DMS114 treated with DMSO at 0.1 percent for 48 hours (cell line): ENCODE measurements around the gene APBA2.
"Not testable (repeated sequence)": the region's sequence is repeated elsewhere in the genome, so short reads cannot be mapped to it uniquely, and the experiment has no call there.

Experiments used
- DNase-seq: peaks from one replicate; lab custom pipeline; 2025; ENCODE audit not compliant: unreplicated experiment; lab: John Stamatoyannopoulos, UW

The APBA2 gene

DNA sequence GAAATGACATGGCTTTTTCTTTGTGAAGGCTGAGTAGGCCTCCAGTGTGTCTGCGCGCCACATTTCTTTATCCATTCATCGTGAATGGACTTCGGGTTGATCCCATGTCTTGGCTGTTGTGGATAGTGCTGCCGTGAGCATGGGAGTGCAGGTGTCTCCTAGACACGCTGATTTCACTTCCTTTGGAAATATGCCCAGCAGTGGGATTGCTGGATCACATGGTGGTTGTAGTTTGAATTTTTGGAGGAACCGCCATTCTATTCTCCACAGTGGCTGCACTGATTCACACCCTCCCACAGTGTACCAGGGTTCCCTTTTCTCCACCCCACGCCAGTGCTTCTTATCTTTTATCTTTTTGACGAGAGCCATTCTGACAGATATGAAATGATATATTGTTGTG lies 212.2 kb downstream of the APBA2 start:
- DNase-seq, result no peak

DNA sequence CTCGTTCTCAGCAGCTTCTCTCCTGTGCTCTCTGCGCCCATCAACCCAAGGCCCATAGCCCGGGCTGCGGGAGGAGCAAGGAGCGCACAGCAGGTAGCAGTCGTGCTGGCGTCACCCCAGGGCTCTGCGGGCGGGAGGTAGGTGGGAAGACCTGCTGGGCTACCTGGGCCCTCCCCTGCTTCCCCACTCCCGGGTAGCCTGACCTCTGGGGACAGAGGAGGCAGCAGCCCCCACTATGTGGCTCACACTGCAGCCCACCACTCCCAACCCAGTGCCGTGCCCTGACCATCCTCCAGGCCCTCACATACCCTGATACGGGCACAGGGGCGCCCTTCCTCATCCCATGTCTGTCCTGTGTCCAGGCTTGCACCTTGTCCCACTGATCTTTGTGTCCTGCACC lies 212.9 kb downstream of the APBA2 start:
- DNase-seq, result no peak

DNA sequence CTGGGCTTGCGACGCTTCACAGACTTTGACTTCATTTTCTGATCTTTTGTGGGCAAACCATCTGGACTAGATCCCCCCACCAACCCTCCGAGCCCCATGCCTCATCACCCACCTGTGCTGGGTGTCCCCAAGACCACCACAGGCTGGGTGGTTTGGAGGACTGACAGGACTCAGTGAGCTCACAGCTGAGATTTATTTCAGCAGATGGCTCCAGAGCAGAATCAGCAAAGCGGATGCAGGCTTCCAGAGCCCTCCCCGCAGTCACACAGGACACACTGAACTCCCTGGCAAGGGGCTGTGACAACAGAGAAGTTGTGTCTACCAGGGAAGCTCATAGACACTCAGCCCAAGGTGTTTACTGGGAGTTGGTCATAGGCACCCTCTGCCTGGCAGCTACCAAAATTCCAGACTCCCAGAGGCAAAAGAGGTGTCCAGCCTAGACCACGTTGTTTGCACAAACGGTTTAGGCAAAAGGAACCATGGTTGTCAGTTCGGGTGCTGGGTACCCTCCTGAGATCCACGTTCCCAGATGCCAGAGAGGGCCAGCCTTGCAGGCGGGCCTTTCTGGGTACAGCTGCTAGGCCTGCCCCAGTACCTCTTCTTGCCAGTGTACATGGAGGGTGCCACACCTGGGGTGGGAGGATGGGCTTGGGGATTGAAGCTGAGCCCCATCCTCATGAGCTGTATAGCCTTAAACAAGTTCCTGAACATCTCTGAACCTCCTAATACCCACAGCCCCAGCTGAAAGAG lies 213.5 kb downstream of the APBA2 start:
- no peak for DNase-seq

DNA sequence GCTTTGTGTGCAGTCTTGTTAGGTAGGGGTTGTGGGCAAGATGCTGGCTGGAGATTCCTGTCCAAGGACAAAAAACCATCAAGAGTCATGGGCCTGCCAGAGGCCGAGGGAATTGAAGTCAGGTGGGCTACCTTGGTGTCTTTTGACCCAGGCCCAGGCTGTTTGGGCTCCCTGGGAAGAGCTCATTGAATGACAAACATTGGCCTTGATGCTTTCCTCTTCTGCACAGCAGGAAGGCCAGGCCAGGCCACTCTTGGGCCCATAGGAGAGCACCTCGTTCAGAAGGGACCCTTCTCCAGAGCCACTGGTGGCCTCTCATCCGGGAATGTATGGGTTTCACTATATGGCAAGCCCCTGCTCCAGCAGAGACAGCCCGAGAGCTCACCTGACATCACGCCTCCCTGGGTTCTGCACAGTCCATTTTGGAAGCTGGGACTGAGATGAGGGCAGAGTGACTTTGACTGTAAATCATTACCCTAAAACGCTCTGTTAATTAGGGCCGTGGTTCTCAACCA lies 214.8 kb downstream of the APBA2 start:
- no peak for DNase-seq

DNA sequence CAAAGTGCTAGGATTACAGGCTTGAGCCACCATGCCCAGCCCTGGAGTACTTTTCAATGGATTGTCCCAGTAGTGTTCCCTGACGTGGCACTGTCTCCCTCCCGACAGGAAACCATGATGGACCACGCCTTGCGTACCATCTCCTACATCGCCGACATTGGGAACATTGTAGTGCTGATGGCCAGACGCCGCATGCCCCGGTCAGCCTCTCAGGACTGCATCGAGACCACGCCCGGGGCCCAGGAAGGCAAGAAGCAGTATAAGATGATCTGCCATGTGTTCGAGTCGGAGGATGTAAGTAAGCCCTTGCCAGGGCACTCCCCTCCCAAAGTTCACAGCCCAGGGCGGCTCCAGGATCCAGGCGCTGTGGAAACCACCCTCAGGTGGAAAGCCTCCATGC lies 215.7 kb downstream of the APBA2 start:
- no peak for DNase-seq

DNA sequence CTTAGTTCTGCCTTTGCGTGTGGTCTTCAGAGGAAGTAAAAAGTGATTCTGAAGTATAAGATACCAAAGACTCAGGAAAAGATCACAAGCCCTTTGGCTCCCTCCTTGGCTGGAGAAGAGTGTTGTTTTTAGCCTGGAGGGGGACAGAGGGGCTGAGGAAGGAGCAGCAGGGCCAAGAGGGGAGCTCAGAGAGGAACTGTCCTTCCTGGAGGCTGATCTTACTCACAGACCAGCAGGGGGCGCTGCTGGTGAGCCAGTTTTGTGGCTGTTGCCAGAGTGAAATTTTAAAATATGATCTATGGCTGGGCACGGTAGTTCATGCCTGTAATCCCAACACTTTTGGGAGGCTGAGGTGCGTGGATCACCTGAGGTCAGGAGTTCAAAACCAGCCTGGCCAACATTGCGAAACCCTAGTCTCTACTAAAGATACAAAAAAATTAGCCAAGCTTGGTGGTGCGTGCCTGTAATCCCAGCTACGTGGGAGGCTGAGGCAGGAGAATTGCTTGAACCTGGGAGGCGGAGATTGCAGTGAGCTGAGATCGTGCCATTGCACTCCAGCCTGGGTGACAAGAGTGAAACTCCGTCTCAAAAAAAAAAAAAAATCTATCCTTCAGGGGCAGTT lies 216.5 kb downstream of the APBA2 start:
- DNase-seq, result not testable (repeated sequence)

DNA sequence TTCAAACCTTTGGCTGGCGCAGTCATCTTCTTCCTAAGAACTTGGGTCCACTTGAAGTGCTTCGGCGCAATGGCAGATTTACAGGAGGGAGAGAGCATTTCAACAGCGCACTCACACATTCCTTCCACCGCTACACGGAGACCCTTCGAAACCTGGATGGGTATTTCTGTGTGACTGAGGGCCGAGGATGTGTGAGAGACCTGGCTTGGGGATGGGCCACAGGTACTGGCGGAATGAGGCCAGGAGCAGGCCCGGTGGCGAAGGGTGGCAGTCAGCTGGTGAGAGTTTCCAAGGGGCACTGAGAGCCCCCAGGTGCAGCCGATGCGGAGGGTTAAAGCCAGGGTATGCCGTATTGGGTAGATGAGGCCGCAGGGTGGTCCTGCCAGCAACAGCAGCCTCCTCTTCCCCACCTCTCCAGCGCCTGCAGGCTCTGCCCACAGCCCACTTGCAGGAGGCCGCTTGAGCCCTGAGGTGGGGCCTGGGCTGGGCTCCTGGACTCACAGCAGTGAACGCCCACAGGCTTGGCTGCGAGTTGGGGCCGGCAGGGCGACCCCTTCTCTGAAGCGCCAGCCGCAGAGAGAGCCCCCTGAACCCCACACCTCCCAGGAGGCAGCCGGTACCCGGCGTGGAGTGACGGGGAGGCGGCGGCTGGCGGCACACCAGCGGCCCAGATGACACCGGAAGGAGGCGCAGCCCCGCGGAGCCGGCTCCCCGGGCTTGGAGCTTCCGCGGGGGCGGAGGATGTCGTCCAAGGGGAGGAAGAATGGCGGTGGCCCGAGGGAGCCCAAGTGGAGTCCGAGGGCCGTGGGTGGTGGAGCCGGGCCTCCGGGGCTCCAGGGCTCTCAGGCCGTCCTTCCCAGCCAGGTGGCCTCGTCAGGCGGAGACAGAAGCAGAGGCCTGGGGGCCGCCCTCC lies 217.4 kb downstream of the APBA2 start:
- no peak for DNase-seq

DNA sequence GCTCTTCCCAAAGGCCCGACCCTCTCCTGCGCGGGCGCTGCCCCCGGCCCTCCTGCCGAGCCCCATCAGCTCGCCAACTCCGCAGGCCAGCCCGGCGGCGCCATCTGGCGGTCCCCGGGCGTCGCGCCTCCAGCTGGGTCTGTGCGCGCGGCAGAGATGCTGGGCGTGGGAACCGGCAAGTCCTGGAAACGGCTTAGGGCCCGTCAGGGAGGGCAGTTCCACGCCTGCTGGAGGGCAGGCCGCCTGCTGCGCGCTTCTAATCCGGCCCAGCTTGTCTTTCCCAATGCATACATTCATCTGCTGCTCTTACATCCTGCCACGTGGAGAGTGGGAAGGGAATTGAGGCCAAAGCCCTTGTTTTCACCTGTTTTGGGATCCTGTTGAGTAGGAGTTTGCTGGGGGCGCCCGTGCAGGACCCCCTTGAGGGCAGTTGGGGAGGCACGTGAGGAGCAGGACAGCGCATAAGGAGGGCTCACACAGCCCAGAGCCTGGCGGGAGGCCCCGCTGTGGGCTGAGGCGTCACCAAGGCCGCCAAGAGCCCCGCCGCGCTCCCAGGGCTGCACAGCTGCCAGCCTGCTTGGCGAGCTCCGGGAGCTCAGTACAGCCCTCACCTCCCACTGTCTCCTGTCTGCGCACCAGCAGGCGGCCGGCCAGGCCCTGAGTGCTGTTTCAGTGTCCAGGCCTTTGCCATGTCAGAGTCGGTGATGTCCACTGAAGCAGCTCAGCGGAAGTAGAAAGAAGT lies 218.2 kb downstream of the APBA2 start:
- DNase-seq, result no peak

DNA sequence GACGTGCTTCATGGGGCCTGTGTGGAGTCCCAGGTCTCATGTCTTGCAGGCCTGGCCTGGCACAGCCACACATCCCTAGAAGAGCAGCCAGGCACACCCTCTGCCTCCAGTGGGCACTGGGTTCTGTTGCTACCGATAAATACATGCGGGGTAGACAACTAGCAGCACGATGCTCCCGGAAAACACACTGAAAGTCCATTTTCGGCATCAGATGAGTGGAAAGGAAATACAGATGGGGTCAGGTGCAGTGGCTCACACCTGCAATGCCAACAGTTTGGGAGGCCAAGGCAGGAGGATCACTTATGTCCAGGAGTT lies 218.7 kb downstream of the APBA2 start:
- no peak for DNase-seq

DNA sequence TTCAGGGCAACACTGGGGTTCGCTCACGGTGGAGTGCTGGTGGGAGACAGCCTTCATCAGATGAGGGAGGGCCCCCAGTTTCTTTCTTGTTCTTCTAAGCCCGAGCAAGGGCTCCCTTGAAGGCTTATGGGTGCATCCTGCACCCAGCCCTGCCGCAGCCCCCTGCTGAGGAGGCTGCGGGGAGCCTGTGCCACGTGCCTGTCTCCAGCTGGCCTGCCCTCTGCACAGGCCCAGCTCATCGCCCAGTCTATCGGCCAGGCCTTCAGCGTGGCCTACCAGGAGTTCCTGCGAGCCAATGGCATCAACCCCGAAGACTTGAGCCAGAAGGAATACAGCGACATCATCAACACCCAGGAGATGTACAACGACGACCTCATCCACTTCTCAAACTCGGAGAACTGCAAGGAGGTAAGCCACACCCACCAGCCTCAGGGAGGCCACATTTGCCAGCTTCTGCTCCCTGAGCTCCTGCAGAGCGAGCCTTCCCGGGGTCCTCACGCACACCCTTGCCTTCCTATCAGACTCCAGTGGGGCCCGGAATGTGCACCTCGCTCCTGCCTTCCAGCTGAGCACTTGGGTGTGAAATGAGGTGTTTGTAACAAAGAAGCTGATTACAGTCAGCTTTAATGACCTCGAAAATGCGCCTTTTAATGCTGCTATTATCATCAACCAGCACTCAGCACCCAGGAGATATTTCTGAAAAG lies 219.5 kb downstream of the APBA2 start:
- no peak for DNase-seq

DNA sequence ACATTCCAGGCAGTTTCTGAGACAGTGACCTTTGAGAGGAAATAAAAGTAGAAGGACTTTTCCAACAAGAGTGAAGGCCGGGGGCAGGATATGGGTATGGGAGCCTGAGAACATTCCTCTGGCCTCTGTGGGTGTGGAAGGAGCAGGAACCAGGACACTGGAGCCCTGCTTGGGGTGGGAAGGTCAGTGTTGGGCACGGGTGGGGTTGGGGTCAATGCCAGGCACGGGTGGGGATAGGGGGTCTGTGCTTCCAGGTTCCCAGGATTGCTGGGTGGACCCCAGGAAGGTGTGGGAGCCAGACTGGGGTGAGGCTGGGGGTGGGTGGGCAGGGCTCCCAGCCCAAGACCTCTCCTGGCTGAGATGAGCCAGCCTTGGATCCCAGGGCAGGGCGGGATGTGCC lies 220.3 kb downstream of the APBA2 start:
- no peak for DNase-seq

DNA sequence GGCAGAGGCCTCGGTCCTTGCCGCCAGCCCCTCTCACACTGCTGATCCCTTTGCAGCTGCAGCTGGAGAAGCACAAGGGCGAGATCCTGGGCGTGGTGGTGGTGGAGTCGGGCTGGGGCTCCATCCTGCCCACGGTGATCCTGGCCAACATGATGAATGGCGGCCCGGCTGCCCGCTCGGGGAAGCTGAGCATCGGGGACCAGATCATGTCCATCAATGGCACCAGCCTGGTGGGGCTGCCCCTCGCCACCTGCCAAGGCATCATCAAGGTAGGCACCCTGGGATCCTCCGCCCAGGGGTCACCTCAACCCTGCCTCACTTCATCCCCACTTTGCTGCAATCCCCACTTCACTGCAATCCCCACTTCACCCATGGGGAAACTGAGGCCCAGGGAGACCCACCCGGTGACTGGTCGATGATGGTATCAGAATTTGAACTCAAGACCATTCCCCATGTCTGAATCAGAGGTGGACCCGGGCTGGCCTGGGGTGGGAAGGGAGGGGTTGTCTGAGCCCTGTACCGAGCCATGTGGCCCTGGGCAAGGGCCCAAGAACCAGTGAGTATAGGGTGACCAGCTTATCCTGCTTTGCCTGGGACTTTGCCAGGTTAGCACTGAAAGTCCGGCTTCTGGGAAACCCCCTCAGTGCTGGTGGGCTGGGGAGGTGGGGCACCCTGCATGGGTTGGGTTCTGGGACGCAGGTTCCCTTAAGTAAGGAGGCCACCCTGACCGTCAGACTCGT lies 220.9 kb downstream of the APBA2 start:
- DNase-seq, result no peak

DNA sequence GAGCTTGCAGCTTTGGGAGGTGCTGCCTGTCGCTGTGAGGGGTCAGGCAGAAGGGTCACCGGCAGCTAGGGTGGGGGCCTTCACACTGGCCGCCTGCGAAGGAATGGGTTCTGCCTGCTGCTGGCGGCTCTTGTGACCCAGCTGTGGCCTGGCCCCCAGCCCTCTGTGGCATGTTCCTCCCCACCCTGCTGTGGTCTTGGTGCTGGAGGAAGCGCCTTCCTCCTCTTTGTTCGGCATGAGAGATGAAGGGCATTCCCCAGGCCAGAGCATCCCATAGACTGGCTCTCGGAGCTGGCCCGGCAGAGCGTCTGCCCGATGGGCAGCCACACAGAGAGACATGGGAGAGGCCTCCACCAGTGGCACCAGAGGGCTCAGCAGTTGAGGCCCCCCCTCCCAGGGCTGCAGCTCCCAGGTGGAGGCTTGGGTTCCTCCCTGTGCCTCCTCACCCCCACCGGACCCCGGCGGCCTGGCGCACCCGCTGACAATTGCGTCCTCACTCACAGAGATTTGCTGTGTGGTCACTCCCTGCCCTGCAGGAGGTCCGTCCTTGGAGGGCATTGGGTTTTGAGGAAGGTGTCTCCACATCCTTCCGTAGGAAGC lies 221.6 kb downstream of the APBA2 start:
- no peak for DNase-seq

DNA sequence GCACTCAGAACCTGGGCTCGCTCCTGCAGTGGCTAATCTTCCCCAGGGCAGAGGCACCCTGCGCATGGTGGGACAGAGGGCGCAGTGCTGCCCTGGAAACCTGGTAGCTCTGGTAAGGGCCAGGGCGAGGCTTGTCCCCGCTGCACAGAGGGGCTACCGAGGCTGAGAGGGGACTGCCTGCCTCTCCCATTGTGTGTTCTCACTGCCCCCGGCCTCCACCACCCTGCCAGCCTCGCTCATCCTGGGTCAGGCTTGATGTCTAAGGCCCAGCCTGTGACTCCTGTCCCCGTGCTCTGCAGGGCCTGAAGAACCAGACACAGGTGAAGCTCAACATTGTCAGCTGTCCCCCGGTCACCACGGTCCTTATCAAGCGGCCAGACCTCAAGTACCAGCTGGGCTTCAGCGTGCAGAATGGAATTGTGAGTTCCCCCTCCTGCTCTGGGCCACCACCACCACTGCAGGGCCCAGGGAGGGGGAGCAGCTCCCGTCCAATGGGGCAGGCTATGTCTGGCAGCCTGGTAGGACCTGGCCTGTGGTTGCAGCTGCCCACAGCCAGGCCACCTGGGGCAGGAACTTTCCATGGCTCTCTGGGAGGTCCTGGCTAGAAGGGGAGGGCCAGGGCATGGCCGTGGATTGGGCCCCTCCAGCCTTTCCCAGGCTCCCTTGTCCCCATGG lies 222.3 kb downstream of the APBA2 start:
- DNase-seq, result no peak

DNA sequence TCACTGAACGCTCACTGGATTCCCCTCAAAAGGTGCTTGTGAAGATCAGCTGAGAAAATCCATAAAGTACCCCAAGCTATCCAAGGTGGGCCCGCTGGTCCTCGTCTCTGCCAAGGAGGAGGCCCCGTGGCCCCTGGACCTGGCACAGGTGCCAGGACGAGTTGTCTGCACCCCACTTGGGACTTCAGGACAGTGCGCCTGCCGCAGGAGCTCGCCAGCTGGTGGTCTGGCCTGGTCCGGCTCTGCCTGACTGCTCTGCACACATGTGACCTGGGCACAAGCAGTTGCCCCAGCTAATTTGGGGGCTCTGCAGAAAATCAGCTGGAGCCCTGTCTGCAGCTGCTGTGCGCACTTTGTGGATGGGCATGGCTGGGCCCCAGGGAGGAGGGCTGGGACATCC lies 224.0 kb downstream of the APBA2 start:
- DNase-seq, result no peak

DNA sequence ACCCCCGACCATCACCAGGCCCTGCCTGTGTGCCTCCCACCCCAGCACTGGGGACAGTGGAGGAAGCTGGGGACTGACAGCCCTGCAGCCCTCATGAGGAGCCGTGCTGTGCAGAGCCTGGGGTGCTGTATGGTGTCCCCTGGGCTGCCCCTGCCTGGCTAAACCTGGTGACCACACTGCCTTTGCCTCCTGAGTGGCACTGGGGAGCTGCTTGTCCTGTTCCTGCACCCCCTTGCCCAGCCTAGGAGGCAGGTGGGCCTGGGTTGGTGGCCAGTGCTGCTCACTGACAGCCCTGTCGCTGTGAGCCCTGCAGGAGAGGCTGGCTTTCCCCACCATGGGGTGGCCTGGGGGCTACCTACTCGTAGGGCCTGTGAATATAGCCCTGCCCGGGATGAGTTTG lies 224.4 kb downstream of the APBA2 start:
- no peak for DNase-seq

DNA sequence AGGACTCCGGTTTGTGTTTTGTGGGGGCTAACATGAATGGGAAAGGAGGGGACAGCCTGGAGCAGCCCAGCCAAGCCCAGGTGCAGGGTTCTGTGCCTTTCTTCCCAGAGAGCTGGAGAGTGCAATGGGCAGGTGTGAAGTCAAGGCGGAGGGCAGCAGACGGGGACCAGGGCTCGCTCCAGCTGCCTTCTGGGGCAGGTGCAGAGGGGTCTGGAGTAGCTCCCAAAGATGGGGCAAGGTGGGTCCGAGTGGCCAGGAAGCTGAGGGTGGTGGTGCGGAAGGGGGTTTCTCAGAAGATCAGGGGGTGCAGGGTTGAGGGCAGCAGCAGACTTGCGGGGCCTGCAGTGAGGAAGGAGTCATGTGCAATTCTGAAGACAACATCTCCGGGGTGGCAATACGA lies 225.0 kb downstream of the APBA2 start:
- DNase-seq, result no peak

DNA sequence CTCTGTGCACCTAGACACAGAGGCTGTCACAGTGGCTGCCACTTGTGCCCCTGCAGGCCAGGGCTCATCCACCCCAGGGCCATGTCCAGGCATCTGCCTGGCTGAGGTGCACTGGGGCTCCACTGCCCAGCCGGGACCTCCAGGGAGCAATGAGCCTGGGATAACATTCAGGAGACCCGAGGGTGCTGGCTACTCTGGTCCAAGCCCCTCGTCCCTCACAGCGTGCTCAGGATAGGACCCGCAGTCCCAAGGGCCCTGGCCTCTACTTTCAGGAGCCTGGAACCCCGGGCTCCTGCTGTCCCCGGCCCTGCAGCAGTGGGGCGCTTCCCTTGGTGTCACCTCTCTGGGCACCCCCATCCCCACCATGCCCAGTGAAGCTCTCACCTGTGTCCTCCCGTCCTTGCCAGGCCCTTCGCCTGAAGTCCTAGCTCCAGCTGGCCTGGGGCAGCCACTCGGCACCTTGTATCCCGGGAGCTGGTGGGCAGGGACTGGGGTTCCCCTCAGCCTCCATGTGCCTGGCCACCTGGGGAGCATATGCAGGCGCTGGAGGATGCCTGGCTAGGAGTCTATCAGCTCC lies 226.0 kb downstream of the APBA2 start:
- DNase-seq, result no peak
